DMS79 (cell line): ENCODE results near the gene FRMD4A.

Experiments
- DNase-seq: peaks from one replicate; lab custom pipeline; 2025; lab: John Stamatoyannopoulos, UW

Gene FRMD4A

DNA sequence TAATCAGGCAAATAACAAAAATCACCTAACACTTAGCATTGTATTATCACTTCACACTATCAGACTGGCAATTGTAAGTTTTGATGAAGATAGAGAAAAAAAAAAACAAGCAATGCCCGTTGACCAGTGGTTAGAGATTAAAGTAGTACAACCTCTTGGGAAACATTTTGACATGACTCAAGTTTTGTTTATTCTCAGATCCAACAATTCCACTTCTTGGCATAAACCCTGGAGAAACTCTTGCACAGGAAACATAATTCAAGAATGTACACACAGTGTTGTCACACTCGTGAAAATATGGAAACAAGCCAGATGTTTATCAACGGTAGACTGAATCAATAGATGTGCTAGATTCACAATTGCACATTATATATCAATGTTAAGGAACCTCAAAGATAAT lies 37.2 kb downstream of the FRMD4A start:
- no peak for DNase-seq

DNA sequence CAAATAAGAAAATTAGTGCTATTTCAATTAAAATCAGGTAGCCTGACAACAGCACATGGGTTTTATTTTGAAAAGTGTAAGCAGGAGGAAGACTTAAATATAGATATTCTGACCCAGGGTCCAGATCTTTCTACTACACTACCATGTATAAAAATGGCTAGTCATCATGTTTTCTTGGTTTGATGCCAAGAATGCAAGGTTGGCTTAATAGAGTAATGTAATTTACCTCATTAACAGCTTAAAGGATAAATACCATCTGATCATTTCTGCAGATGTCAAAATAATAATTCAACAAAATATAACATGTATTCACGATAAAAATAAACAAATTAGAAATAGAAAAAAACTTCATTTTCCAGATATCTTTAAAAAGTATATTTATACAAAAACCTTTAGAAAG lies 39.4 kb downstream of the FRMD4A start:
- DNase-seq, result no peak

DNA sequence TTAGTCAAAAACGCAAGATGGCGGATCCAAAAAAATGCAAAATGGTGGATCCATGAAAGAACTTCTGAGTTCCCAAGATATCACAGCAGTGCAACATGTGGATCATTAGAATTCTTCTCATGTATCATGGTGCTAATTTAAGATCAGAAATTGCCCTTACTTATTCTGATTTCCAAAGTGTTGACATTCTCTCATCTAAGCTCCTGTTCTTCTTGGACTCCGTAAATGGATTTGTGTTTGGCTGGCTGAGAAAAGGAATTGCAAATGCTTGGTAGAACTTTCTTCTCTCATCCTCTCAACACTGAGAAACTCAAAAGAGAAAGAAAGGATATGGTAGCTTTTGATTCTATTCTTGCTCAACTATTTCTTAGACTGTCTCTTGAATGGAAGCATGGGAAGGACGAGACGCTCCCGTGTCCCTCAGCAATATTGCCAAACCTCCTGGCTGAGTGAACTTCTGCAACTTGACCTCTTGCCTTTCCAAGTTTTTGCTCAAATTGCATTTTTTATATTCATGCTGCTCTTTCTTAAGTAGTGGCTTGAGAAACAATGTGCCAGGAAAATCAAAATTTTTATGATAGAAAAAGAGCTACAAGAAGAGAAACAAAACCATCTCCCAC lies 44.7 kb downstream of the FRMD4A start:
- no peak for DNase-seq

DNA sequence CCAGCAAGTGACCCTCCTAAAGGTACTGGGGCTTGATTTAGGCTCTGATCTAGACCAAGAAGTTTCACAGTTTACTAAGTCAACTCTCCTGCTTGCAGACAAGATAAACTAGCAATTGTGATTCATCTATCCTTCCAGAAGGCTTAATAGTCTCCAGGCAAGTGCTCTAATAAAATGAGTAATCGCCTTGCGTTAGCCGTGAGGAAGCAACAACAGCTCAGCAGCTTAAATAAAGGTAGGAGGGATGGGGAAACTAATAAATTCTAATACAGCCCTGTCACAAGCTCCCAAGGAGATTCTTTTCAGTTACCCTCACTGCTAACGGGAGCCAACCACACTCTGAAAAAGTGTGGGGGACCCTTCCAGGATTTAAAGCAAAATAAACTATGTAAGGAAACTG lies 48.4 kb downstream of the FRMD4A start:
- DNase-seq, result no peak

DNA sequence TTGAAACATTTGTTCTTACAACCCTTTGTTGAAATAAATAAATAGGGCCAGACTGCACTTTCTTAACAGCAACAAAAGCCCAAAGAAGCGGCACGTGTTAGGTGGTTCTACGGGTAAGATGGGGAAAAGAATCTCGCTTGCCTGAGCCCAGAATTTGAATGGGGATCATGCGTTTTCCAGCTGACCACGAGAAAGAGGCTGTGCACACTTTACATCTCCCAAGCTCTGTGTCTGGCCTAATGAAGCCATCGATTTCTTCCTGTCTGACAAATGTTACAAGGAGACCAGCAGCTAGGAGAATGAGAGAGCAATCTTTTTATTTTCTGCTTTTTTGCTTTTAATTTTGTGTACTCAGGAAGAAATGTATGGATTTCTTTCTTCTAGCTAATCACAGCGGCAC lies 52.2 kb downstream of the FRMD4A start:
- no peak for DNase-seq

DNA sequence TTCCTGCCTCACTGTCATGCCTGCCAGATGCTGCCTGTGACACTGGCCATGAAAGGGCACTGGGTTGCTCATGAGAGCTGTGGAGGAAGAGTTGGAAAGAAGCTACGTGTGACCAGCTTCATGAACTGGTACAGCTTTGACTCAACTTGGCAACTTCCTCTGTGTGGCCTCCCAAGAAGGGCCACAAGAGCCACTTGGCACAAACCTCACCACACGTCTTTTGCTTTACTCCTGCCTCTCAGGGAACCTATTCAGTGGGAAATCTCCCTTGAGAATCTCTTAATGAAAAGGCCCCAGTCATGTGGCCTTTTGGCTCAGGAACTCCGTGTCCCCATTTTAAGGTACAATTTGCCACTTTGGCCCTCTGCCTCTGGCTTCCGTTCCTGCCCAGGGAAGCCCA lies 54.5 kb downstream of the FRMD4A start:
- no peak for DNase-seq

DNA sequence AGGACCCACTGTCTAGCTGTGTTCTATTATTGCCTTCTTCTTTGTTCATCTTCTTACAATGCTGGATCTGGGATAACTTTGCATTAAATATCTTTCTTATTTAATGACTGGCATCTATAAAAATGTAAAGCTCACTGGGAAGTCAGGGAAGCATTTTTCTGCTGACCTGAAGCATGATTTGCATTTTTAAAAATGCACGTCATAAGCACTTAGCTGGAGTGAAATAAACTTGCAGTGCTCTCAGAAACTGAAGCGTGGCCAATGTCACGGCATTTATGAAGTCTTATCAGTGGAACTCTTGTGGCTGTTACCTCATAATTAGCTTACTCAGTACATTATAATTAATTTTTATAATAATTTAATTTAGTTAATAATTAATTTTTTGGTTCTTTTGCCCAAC lies 59.1 kb downstream of the FRMD4A start:
- no peak for DNase-seq

DNA sequence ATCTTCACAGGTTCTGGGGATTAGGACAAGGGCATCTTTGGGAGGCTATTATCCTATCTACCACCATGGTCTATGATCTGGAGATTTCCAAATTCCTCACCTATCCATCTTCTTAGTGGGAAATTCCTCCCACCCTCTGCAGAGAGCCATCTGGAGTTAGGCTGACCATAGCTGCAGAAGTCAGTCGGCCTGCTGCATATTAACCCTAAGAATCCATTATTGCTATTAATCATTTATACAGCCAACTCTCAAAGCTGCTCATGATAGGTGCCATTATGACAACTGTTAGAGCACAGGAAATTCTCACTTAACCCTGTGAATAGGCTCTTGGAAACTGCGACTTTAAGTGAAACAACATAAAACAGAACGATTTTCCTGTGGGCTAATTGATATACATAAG lies 60.4 kb downstream of the FRMD4A start:
- DNase-seq, result no peak

DNA sequence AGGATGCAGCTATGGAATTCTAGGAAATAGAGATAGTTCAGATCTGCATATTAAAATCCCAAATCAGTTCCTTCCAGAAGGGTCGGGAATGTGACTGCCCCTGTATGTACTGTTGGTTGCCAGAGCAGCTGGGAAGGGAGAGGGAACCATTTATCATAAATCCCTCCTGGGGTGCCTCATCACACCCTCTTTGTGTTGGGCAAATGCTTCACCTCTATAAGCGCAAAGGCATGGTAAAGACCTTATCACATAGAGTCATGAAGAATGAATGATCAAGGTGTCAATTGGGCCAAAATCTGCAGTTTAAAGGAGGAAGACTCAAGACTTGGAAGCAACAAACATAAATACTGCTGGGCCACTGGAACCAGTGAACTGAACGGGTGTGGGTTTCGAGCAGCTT lies 65.0 kb downstream of the FRMD4A start:
- no peak for DNase-seq

DNA sequence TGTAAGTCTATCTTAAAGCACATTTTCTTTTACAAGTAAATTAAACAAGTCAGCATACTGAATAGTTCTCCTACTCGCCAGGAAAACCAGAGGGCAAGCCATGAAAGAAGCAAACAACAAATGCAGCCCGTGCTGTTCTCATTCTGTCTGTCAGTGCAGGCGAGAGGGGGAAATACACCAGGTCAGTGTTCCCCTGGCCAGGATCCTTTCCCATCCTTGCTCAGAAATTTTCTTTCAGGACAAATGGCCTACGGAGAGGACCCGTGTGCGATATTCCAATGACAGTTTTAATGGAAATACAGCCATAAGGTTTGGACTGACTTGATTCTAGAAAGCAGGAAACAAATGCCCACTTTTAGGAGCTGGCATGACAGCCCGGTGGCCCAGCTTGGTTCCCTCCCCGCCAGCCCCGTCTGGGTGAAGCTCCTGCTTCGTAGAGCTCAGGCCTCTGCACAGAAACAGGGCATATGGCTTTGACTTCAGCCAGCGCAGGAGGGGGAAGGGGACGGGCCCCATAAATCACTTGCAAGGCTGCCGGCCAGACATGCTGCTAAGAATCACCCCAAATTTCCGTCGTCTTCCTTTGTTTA lies 67.8 kb downstream of the FRMD4A start:
- no peak for DNase-seq

DNA sequence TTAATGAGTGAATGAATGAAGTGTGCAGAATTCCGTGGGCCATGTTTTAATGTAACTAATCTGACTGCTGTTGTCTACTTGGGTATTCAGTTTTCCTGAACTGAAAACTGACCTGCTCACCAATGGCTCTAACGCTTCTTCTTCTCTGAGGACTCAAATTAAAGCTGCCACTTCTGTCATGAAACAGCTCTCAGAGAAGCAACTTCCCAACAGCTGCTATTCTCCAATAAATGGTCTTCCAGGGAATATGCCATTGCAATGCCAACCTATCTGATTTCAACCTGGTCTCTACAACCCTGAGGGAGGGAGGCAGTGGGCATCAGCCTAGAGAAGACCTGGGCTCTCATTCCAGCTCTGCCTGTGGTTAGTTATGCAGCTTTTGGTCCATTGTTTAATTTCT lies 69.4 kb downstream of the FRMD4A start:
- DNase-seq, result no peak

DNA sequence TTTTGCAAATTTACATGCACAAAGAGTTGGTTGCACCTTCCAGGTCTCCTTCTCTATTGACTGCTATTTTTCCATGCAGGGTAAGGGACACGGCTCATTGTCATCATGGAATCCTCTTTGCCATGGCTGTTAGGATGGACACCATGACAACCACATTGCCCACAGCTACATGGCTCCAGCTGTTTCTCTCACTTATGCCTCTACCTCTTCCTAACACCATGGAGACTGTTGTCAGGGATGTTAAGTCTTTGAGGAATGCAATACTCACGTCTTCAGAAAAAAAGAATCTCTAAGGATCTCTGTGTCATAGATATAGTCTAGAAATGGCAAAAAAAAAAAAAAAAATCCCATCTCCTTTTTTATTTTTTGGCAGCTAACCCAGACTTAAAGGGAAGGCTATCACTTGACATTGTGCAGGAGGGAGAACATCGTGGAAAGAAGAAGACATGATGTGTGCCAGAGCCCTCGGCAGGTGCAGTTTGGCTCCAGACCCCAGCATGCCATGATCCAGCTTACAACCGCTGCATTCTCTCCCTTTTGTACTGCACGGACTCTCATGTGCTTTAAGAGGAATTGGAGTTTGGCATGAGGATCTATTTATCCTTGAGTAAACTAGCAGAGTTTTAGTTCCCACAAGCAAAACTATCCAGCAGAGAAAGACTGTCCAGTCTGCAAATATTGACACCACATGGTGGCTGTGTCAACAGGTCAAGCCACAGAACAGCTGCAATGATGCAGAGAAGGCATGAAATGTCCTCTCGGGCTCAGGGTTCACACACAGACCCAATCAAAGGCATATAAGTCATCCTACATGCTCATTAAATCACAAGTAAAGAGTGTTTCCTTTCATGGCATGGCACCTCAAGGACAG lies 70.8 kb downstream of the FRMD4A start:
- no peak for DNase-seq

DNA sequence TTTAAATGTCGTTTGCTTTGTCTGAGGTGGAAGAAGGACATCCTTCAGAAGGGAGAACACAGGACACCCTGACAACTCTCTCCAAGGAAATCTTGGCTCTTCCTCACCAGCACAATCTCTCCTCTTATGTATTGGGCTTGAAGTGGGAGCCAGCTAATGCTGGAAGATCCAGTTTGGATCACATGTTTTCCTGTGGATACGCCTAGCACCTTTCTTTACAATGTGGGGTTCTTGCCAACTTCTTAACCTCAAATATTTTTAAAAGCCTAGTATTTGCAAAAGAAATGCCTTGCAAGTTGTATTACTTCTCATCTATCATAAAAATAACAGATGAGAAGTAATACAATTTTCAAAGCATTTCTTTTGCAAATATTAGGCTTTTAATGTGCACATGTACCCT lies 76.4 kb downstream of the FRMD4A start:
- no peak for DNase-seq

DNA sequence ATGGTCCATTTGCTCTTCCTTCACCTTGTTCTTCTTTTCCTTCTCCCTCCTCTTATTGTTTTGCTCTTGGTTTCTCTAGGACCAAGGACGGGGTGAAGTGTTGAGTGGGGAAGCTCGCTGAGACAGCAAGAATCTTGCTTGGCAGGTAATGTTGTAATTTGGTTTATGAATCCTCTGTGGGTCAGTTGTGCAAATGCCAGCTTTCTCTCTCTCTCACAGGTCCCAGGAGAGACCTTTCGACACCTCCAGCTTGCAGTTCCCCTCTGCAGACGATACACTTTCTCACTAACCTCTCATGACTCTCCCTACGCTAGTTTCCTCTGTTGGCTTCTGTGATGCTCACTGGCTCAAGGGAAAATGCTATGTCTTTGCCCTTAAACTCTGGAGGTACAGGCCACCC lies 77.0 kb downstream of the FRMD4A start:
- no peak for DNase-seq

DNA sequence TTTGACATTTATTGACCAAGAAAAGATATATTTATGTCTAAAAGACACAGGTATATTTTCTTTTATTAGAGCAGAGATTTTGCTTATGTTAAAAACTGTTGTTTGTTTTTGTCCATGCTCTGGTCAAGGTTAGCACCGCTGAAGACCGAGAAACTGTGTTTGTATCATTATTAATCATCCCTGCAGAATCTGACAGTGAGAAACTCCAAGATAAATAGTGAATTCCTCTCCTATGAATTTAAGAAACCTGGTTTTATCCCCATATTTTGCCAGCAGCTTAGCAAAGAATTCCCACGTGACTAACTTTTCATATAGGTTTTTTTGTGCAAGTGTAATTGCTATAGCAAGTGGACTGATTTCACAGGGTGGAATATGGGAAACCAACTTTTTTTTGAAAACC lies 77.6 kb downstream of the FRMD4A start:
- no peak for DNase-seq

DNA sequence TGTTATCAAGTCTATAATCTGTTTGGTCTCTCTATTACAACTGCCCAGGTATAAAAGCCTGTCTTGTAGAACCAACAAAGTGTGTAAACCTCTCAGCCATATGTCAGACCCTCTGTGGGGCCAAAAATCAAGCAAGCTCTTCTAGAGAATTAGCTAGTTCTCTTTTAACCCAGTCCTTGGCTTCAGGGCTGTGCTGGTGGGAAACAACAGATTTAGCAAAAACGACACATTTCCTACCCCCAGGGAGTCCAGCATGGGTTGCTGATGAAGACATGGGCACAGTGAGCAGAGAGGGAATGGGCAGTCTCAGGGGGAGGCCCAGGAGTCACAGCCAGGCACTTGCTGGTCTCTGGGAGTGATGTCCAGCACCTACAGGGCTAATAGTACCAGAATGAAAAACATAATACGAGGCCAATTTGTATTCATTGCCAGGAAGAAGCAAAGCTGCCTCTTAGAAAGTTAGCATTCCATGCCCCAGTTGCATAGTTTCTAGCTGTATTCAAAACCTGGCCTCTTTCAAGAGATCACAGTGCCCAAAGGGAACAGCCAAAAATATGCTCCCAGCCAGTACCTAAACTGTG lies 80.1 kb downstream of the FRMD4A start:
- DNase-seq, result no peak

DNA sequence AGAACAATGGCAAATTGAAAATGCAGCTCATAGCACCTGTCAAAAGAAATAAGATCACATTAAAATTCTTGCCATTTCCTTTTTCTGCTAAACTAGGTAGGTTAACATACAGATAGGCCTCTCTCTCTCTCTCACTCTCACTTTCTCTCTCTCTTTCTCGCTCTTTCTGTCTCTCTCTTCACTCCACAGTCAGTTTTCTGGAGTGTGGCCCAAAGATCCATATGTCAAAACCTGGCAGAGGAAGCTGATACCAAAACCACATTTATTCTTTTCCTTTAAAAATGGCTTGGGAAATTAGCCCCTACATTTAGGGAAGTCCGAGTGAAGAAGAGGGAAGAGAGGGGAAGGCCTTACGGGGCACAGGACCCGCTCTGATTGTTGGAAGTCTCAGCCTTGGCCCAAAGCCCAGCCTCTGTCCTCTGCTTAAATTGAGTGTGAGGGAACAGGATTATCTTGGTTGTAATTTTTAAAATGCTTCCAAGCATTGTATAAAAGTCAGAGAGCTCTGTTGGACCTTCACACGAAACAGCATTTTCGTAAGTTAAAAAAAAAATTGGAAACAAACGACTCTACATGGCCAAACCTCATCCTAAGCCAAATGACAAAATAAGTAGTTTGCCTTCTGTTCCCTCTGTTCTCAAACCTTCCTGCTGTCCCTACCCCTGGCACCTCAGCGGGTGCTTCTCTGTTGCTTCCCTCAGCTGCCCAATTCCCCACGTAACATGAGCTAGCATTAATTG lies 83.2 kb downstream of the FRMD4A start:
- DNase-seq, result no peak

DNA sequence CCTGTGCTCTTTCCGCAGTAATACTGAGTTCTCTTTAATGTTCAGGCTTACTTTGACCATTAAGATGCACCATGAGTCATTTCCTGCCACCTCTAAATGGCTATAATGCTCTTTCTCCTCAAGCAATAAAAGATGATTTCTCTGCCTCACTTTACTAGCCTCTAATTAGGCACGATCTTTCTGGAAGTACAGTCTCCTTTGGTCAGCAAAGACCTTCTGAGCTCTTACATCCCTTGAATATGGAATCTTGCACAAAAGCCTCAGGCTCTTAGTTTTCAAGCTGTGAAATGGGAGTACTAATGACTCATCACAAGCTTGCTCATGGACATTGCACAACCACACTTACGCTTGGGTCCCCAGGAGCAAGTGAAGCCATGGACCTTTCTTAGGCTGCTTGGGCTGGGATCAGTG lies 85.9 kb downstream of the FRMD4A start:
- DNase-seq, result no peak

DNA sequence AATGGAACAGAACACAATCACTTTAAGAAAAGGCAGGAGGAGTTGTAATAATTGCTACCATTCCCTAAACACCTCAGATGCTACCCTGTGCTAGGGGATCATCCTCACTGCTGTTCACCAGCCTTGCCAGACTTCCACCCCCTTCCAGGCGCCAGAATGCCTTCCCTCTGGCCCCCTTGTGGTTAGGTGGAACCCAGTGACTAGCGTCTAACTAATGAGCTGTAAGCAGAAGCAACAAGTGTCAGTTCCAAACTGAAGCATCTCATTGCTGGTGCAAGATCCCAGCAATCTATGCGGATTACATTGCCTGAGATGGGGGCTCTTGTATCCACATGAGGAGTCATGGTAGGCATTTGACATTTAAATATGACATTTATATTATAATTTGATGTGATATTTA lies 86.6 kb downstream of the FRMD4A start:
- no peak for DNase-seq

DNA sequence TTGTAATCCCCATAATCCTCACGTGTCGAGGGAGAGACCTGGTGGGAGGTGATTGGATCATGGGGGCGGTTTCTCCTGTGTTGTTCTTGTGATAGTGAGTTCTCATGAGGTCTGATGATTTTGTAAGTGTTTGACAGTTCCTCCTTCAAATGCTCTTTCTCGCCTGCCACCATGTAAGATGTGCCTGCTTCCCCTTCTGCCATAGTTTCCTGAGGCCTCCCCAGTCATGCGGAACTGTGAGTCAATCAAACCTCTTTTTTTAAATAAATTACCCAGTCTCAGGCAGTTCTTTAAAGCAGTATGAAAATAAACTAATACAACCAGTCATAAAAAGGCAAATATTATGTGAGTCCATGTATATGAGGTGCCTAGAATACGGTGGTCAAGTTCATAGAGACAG lies 87.5 kb downstream of the FRMD4A start:
- DNase-seq, result no peak

DNA sequence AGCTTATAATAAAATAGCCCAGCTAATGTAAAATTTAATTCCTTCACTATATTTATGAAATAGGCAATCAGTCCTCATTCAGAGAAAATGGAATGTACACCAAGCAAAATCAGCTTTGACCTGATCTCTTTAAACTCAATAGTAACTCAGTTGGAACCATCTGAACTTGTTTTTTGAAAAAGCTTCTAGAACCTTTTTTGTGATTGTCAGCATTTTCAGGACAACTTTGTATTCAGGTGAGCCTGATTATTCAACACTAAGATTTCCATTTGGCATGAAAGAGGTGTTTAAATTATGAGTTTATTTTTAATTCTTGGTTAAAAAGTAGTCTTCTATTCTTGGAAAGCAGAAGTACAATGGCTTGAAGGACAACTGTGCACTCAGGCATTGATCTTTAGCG lies 89.5 kb downstream of the FRMD4A start:
- DNase-seq, result no peak
